GM18870 (cell line): ENCODE measurements around the gene DAZ2.
"Not testable (repeated sequence)": the region's sequence is repeated elsewhere in the genome, so short reads cannot be mapped to it uniquely, and the experiment has no call there.

Experiments
- ATAC-seq: cut with Tn5 transposase; IDR thresholded peaks from one replicate; pipeline ENCODE4 v1.9.1; 2021; ENCODE audit warnings: moderate library complexity; ENCODE audit not compliant: unreplicated experiment

Gene DAZ2

GRCh38 chrY:23219233-23219632 lies at the start of gene DAZ2:
TSS of gene DAZ2 (plus strand) at chrY:23219533. CDS start at chrY:23219741, 208 bp downstream.
- not testable (repeated sequence) for ATAC-seq

- not testable (repeated sequence) for ATAC-seq
Measured at GRCh38 chrY:23198908-23199307, 20.4 kb upstream of the DAZ2 start, which contains the start of gene DAZ1. TSS of gene DAZ1 (minus strand) at chrY:23199008. CDS start at chrY:23198800, 208 bp downstream.

GRCh38 chrY:23207455-23207854 lies 11.9 kb upstream of the DAZ2 start:
- ATAC-seq = not testable (repeated sequence)

DNA sequence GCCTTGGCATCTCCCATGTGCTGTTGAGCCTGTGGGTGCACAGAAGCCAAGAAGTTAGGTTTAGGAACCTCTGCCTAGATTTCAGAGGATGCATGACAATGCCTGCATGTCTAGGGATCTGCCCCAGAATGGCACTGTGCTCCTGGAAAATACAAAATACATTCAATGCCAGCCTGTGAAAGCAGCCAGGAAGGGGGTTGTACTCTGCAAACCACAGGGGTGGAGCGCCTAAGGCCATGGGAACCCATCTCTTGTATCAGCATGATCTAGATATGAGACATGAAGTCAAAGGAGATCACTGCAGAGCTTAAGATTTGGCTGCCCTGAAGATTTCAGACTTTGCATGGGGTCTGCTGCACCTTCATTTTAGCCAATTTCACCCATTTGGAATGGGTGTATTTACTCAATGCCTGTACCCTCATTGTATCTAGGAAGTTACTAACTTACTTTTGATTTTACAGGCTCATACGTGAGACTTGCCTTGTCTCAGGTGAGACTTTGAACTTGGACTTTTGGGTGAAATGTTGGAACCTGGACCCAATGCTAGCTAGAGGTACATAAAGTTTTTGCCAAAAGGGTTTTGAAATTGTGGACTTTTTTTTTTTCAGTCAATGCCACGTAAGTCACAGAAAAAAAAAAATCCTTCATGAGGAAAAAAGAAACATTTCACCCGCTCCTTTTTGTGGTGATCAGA lies 9.4 kb upstream of the DAZ2 start:
- ATAC-seq = not testable (repeated sequence)

GRCh38 chrY:23210681-23211080 lies 8.7 kb upstream of the DAZ2 start:
- ATAC-seq = not testable (repeated sequence)
